H1 (cell line): ENCODE measurements around the gene RB1. TPM values are rescaled to one million over a fixed set of nuclear protein-coding genes. Genes with fewer than 3 reads are reported as not detected.

Source experiments
- BRCA1 ChIP-seq: IDR thresholded peaks from 2 replicates; pipeline ENCODE4 v1.6.1; 2012; ENCODE audit warnings: low read depth, low read length, improper control_type of control experiment
- GTF2F1 ChIP-seq: IDR thresholded peaks from 2 replicates; pipeline ENCODE4 v1.6.1; 2012; ENCODE audit warnings: low read depth, low read length, improper control_type of control experiment, borderline replicate concordance
- POLR2A ChIP-seq, 2 experiments: IDR thresholded peaks; 1 replicate in 1 of 2; 2 replicates in 1 of 2; pipeline ENCODE4 v1.6.1; 2011; ENCODE audit warnings: low read depth in 2 of 2, low read length in 2 of 2, mild to moderate bottlenecking in 2 of 2; ENCODE audit errors: control extremely low read depth in 1 of 2
- SAP30 ChIP-seq: fragments of 300-600 bp; sonication (generic); IDR thresholded peaks from 2 replicates; pipeline ENCODE4 v1.7.1; 2012; ENCODE audit warnings: low read length, moderate library complexity, mild to moderate bottlenecking, inconsistent platforms; ENCODE audit not compliant: insufficient read depth, insufficient replicate concordance
- SIX5 ChIP-seq: IDR thresholded peaks from 2 replicates; pipeline ENCODE4 v1.6.1; 2011; ENCODE audit warnings: mild to moderate bottlenecking, low read depth, low read length
- TBP ChIP-seq: IDR thresholded peaks from 2 replicates; pipeline ENCODE4 v1.6.1; 2011; ENCODE audit warnings: low read depth, low read length, improper control_type of control experiment
- polyA plus RNA-seq, 7 experiments: library from polyadenylated mRNA; depleted of rRNA in 3 of 7; stranded (reverse) in 5 of 7; unstranded in 2 of 7; fragments of >200 nt in 5 of 7; fragments of 200-250 nt in 2 of 7; gene quantifications; 1 replicate in 5 of 7; 2 replicates in 1 of 7; 4 replicates in 1 of 7; pipeline versions ENCODE4 v1.2.1 to v1.2.3, GENCODE V29; 2011 to 2013; ENCODE audit warnings: missing spikeins in 2 of 7, mixed read lengths in 2 of 7
- total RNA-seq: library from RNA; stranded (reverse); fragmentation: NEBNext Ultra II Directional; extraction: Animal tissue kit (Norgen Biotek cat#: 25700); gene quantifications from 2 replicates; pipeline ENCODE4 v1.2.1, GENCODE V29; 2021
- TF ChIP-seq, protein P1 (sequence below): IDR thresholded peaks from 2 replicates; pipeline ENCODE4 v1.6.1; 2011; ENCODE audit warnings: low read length, improper control_type of control experiment

RB1 gene
- total and polyA plus RNA-seq, 2 of the 8 experiments (the other 6 are each of a cell fraction or from before 2014, with no cell fraction given) = 4.1 to 17.5 TPM

DNA sequence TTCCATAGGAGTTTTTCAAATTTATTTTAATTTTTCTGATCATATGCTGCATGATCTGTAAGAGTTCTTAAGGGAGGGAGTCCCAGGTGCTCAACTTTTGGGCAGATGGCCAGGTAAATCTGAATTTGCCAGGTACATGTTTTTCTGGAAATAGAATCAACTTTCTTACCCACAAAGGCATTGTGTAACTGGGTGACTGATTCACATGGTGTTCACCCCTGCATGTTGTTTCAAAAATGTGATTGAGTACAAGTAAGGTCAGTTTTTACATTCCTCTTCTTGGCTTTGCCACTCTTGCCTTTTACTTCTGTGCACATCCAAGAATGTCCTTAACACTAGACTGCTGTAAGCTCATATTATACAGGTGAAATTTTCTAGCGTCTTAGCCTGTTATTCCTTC, 30.4 kb downstream of the RB1 start (continued):
- TF ChIP-seq, protein P1, sequence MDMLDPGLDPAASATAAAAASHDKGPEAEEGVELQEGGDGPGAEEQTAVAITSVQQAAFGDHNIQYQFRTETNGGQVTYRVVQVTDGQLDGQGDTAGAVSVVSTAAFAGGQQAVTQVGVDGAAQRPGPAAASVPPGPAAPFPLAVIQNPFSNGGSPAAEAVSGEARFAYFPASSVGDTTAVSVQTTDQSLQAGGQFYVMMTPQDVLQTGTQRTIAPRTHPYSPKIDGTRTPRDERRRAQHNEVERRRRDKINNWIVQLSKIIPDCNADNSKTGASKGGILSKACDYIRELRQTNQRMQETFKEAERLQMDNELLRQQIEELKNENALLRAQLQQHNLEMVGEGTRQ = no peak
- no peak for TF ChIP-seq BRCA1
- no peak for TF ChIP-seq TBP
- no peak for TF ChIP-seq POLR2A (IDR thresholded peaks at IDR 0.05; ENCODE audit: control extremely low read depth in 1 of 2, low read depth in 2 of 2, low read length in 2 of 2)
- TF ChIP-seq GTF2F1 = no peak
- no peak for TF ChIP-seq SAP30
- no peak for TF ChIP-seq SIX5
